IMR-90 (cell line): ENCODE results near the gene SLC44A4. TPM values are rescaled to one million over a fixed set of nuclear protein-coding genes. Genes with fewer than 3 reads are reported as not detected.
"Not testable (repeated sequence)": the region's sequence is repeated elsewhere in the genome, so short reads cannot be mapped to it uniquely, and the experiment has no call there.

Experiments used
- ATAC-seq: fragments of 200-7000 bp; cut with Tn5 transposase; 2 replicates; pipeline ENCODE4 v1.9.1; 2020; ENCODE audit warnings: low read depth, mild to moderate bottlenecking, moderate library complexity
- BruUV-seq: library from RNA; stranded (reverse); fragments of 400-500 nt; replicated peaks from 2 replicates; lab custom pipeline; 2021; lab: Mats Ljungman, UMichigan
- CTCF ChIA-PET: fragments of 300-600 bp; formaldehyde crosslinking; extraction: SDS; loops from one replicate; lab custom pipeline; 2021; ENCODE audit warnings: antibody characterized with exemption; lab: Yijun Ruan, JAX
- POLR2A ChIA-PET: fragments of 300-600 bp; sonication (Branson Sonifier 250); formaldehyde crosslinking; loops from one replicate; lab custom pipeline; 2022; ENCODE audit warnings: antibody characterized with exemption; ENCODE audit not compliant: unreplicated experiment; lab: Charles Lee
- DNase-seq: peaks from one replicate; pipeline ENCODE4 v3.0.0; 2013
- H2AFZ ChIP-seq: replicated peaks from 2 replicates; pipeline ENCODE3; 2013; ENCODE audit warnings: low read length, mild to moderate bottlenecking; ENCODE audit not compliant: poor library complexity
- H2AK5ac ChIP-seq: 2 replicates; pipeline ENCODE4 v1.6.1; 2013; ENCODE audit warnings: low read depth, low read length, inconsistent platforms
- H2AK9ac ChIP-seq: replicated peaks from 2 replicates; pipeline ENCODE3; 2013; ENCODE audit warnings: mild to moderate bottlenecking, low read depth, low read length, moderate library complexity; ENCODE audit not compliant: poor library complexity
- H2BK120ac ChIP-seq: 2 replicates; pipeline ENCODE4 v1.6.1; 2013; ENCODE audit warnings: low read depth, low read length, inconsistent platforms
- H2BK15ac ChIP-seq: 3 replicates; pipeline ENCODE4 v1.6.1; 2013; ENCODE audit warnings: low read depth, low read length, inconsistent platforms
- H2BK20ac ChIP-seq: 2 replicates; pipeline ENCODE4 v1.6.1; 2013; ENCODE audit warnings: low read depth, mild to moderate bottlenecking, inconsistent platforms, low read length, moderate library complexity
- H2BK5ac ChIP-seq: 2 replicates; pipeline ENCODE4 v1.6.1; 2013; ENCODE audit warnings: mild to moderate bottlenecking, low read depth, low read length, inconsistent platforms; ENCODE audit not compliant: poor library complexity, severe bottlenecking
- H3K14ac ChIP-seq: replicated peaks from 2 replicates; pipeline ENCODE4 v1.6.1; 2013; ENCODE audit warnings: low read depth, low read length, inconsistent platforms
- H3K18ac ChIP-seq: 2 replicates; pipeline ENCODE4 v1.6.1; 2013; ENCODE audit warnings: low read depth, low read length, control low read depth
- H3K23ac ChIP-seq: 2 replicates; pipeline ENCODE4 v1.6.1; 2013; ENCODE audit warnings: low read depth, low read length, inconsistent platforms
- H3K27ac ChIP-seq: 2 replicates; pipeline ENCODE4 v1.5.1; 2013; ENCODE audit warnings: mild to moderate bottlenecking, control low read depth, low read length; ENCODE audit not compliant: insufficient read depth
- H3K27me3 ChIP-seq: 2 replicates; pipeline ENCODE4 v1.6.1; 2013; ENCODE audit warnings: low read length; ENCODE audit not compliant: control insufficient read depth, insufficient read depth
- H3K36me3 ChIP-seq: 2 replicates; pipeline ENCODE4 v1.6.1; 2013; ENCODE audit warnings: low read length, mixed read lengths; ENCODE audit not compliant: control insufficient read depth, insufficient read depth
- H3K4ac ChIP-seq: 2 replicates; pipeline ENCODE4 v1.6.1; 2013; ENCODE audit warnings: low read depth, low read length, inconsistent platforms
- H3K4me1 ChIP-seq: 2 replicates; pipeline ENCODE4 v1.6.1; 2013; ENCODE audit warnings: low read length, mixed read lengths; ENCODE audit not compliant: control insufficient read depth, insufficient read depth
- H3K4me2 ChIP-seq: 2 replicates; pipeline ENCODE4 v1.6.1; 2013; ENCODE audit warnings: low read depth, mild to moderate bottlenecking, control low read depth, low read length, moderate library complexity
- H3K4me3 ChIP-seq: 2 replicates; pipeline ENCODE4 v1.5.1; 2013; ENCODE audit warnings: low read depth, mild to moderate bottlenecking, control low read depth, low read length, moderate library complexity; ENCODE audit not compliant: insufficient read depth
- H3K56ac ChIP-seq: 2 replicates; pipeline ENCODE4 v1.6.1; 2013; ENCODE audit warnings: low read length, inconsistent platforms; ENCODE audit not compliant: insufficient read depth; ENCODE audit errors: extremely low read depth
- H3K79me1 ChIP-seq, 2 experiments: 2 replicates each; pipeline ENCODE4 v1.6.1; 2013; ENCODE audit warnings: low read length in 2 of 2, inconsistent platforms in 1 of 2, low read depth in 1 of 2
- H3K9ac ChIP-seq: 2 replicates; pipeline ENCODE4 v1.6.1; 2013; ENCODE audit warnings: low read depth, low read length, control low read depth
- H3K9me1 ChIP-seq: 2 replicates; pipeline ENCODE4 v1.6.1; 2013; ENCODE audit warnings: low read length, inconsistent platforms; ENCODE audit not compliant: insufficient read depth
- H3K9me3 ChIP-seq: 2 replicates; pipeline ENCODE4 v1.6.1; 2013; ENCODE audit warnings: low read length; ENCODE audit not compliant: control insufficient read depth, insufficient read depth
- H4K20me1 ChIP-seq: 2 replicates; pipeline ENCODE4 v1.6.1; 2013; ENCODE audit warnings: low read length, inconsistent platforms; ENCODE audit not compliant: insufficient read depth
- H4K5ac ChIP-seq: 2 replicates; pipeline ENCODE4 v1.6.1; 2013; ENCODE audit warnings: mild to moderate bottlenecking, low read depth, low read length, control low read depth
- H4K8ac ChIP-seq, 2 experiments: 2 replicates each; pipeline ENCODE4 v1.6.1; 2013; ENCODE audit warnings: low read depth in 2 of 2, low read length in 2 of 2, control low read depth in 1 of 2, inconsistent platforms in 1 of 2
- H4K91ac ChIP-seq: 2 replicates; pipeline ENCODE4 v1.6.1; 2013; ENCODE audit warnings: low read depth, low read length, inconsistent platforms; ENCODE audit not compliant: insufficient read depth
- whole genome bisulfite sequencing, 2 experiments: methylation state at CpG; one replicate each; pipeline versions ENCODE4 v1.1.5 to v1.1.7; 2013; ENCODE audit warnings: missing lambda C conversion rate in 2 of 2; ENCODE audit not compliant: insufficient read length in 1 of 2; ENCODE audit errors: extremely low coverage in 2 of 2; 5-methylcytosine and 5-hydroxymethylcytosine counted together
- dilution Hi-C: fragments of 300-500 bp; cut with HindIII; formaldehyde crosslinking; loops from one replicate; pipeline ENCODE4 v1.14.3; 2018; ENCODE audit warnings: low sequenced_read_pairs; ENCODE audit not compliant: unreplicated experiment
- in situ Hi-C: fragments of 300-500 bp; cut with MboI; formaldehyde crosslinking; loops from 3 replicates; pipeline ENCODE4 v1.14.3; 2019; ENCODE audit warnings: low sequenced_read_pairs, inconsistent platforms, mixed read lengths
- intact Hi-C: fragments of 100-400 bp; cut with micrococcal nuclease; formaldehyde crosslinking; loops from 2 replicates; pipeline ENCODE4 v1.10.0; 2022
- polyA plus RNA-seq, 3 experiments: library from polyadenylated mRNA; depleted of rRNA; stranded (reverse); fragments of >200 nt; gene quantifications; 2 replicates each; pipeline ENCODE4 v1.2.3, GENCODE V29; 2012; ENCODE audit warnings: low replicate concordance in 1 of 3
- total RNA-seq: library from RNA; depleted of rRNA; stranded (reverse); fragments of >200 nt; gene quantifications from 2 replicates; pipeline ENCODE4 v1.2.3, GENCODE V29; 2012

The SLC44A4 gene
- total and polyA plus RNA-seq, 2 of the 4 experiments (the other 2 are of a cell fraction) = 0.14 to 0.36 TPM

- H3K27me3 ChIP-seq, H4K91ac ChIP-seq, H2AK9ac ChIP-seq, H3K23ac ChIP-seq, H2BK120ac ChIP-seq, BruUV-seq, H3K14ac ChIP-seq, H3K27ac ChIP-seq, H3K9me1 ChIP-seq, H2BK20ac ChIP-seq, ATAC-seq, H3K9ac ChIP-seq, H4K8ac ChIP-seq, H3K9me3 ChIP-seq, DNase-seq, intact Hi-C loops, H3K4ac ChIP-seq, H3K4me3 ChIP-seq, H3K4me2 ChIP-seq, H3K18ac ChIP-seq, H2BK15ac ChIP-seq, H2BK5ac ChIP-seq, dilution Hi-C loops, H3K56ac ChIP-seq, H2AK5ac ChIP-seq, H2AFZ ChIP-seq, H4K5ac ChIP-seq: not testable (repeated sequence)
- Histone ChIP-seq H3K79me1 (peaks cover 22 to 43% of the 10 kb centered on the region in 2 experiments; a peak in 3 of 4 replicates), H4K20me1 (peaks cover 55% of the 10 kb centered on the region), H3K36me3 (peaks cover 43% of the 10 kb centered on the region), H3K4me1 (peaks cover 11% of the 10 kb centered on the region)
- WGBS, 2 experiments = no CpG with 5 or more reads among the region's 8 CpGs
- ChIA-PET POLR2A (interaction anchor here (0.5 to 0.9 kb wide), 2 partner anchors 23 to 1298 kb away, joined by 3 read pairs; partner anchors contain the start of gene NEU1), CTCF (interaction anchor here (0.7 kb wide), 1 partner anchor 48 kb away, joined by 3 read pairs; no protein-coding TSS in a partner anchor)
- in situ Hi-C loops = loop anchor here (10.0 kb wide), 2 partner anchors 155 to 295 kb away; partner anchors contain the start of genes ATP6V1G2, DDX39B, LY6G5C and NFKBIL1
Measured at GRCh38 chr6:31839779-31840126, 39.0 kb downstream of the SLC44A4 start.
